ENCODE measurements around the gene MYO16.

Gene MYO16

DNA sequence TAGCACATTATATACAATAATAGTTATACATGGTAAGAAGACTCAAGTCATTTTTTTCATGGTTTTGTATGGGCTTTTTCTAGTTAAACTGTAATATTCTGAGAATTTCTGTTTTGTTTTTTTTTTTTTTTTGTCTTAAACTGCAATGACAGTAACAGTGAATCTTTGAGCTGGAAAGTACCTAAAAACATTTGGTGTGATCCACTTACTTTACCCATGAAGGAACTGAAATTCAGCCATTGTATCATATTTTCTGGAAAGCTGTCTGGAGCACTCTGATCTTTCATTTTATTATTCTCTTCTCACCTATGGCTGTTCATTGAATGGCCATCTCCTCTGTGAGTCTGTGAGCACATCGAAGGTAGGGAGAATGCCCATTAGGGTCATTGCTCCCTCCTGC is 37.8 kb downstream of the MYO16 start:
- DNase-seq: no peak

DNA sequence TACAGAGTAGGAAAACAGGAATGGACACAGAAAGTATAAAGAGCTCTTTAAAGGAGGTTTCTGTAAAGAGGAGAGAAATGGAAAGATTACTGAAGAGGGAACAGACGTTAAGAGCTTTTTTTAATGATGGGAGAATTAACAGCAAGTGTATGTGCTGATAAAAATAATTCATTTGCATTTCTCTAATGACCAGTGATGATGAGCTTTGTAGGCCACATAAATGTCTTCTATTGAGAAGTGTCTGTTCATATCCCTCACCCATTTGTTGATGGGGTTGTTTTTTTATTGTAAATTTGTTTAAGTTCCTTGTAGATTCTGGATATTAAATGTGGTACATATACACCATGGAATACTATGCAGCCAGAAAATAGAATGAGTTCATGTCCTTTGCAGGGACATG is 40.0 kb downstream of the MYO16 start:
- DNase-seq: no peak

DNA sequence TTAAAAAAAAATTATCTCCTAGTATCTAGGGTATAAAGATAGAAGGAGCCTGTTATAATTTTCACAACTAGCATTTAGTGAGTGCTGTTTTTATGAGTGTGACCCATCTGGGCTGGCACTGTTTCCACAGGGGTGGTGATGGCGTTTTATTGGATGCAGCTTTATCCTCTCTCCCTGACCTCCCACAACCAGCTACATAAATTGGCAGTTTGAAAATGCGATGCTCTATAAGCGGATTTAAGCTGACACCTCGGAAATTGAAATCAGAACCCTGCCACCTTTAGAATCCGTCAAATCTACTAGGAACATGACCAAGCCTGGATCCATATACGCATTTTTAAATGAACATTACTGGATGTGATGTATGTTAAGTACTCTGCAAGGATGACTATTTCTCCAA is 44.9 kb downstream of the MYO16 start:
- DNase-seq: no peak

DNA sequence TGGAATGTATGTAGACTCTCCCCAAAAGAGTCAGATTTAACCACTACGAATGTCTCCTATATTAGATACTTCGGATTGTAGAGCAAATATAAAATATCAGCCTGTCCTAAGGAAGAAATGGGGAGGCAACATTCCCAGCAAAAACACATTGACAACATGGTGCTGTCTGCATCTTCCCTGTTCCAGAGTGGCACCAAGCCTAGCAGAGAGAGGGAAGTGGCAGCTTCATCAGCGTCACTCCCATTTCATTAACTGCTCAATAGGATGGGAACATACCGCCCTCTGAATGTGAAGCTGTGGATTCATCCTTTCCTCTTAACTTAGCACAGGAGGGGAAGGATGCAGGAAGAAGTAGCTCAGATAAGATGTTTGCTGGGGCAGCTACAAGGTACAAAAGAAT is 45.4 kb downstream of the MYO16 start:
- no peak for DNase-seq

DNA sequence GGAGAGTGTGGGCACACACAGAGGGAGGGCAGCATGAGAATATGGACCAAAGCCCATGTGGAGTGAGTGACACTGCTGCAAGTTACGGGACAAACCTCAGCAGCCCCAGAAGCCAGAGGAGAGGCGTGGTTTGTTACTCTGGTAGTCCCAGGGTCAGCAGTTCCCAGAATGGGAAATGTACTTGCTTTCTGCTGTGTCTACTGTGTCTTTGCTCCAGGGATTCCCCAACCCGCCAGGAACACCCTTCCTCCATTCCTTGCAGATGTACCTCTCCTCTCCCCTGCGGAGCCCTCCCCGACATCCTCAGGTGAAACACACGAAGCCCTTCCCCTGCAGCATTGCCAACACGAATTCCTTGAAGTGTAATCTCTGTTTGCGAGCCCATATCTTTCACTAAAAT is 47.2 kb downstream of the MYO16 start:
- no peak for DNase-seq

DNA sequence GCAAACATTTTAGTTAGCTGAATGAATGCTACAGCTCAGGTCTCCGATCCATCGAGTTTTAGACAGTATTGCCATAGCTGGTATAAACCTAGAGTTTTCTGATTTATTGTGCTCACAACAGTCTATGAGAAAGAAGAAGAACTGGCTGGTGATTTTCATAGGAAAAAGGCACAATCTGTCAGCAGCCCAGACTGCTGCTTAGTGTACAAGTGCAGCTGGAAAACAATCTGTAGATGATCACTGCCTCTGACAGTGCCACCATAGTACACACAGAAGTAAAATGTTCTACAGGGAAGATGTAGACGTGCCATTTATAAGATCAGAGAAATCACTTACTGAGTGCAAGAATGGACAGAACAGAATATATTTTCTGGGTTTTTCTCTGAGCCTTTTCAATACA is 48.4 kb downstream of the MYO16 start:
- DNase-seq: no peak

DNA sequence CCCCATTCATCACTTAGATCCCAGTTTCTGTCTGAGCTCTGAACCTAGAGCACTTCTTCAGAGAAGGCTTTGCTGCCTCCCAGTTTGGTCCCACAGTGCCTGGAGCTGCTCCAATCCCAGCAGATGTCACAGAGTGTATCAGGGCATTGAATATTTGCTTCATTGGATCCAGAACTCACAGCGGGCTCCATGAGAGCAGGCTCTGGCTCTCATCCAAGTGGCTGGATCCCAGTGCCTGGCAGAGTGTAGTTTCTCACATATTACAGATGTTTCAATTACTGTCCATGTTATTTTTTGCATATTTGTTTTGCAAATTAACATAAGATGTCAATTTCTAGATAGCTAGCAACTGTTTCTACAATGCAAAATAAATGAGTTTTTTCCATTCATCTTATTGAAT is 50.6 kb downstream of the MYO16 start:
- DNase-seq: no peak

DNA sequence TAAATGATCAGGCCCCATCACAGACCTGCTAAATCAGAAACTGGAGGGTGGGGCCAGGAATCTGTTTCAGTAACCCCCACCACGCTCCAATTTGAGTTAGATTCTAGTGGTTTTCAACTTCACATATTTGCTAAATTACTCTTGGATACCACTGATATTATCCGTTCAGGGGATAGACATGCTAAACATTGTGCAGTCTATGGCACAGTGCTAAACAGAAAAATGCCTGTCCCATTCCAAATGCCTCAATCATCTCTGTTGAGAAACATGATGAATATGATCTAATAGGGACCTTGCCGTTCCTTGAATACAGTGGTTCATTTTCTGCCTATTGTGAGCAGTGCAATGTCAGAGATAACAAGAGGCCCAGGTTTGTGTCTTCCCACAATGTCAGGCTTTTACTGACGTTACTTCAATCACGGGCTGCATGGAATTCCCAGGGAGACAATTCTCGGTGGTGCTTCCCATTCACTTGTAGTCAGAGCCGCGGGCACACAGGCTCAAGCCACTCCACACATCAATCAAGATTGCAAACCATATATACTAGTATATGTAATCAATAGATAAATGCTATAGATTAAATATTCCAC is 52.7 kb downstream of the MYO16 start:
- no peak for DNase-seq

DNA sequence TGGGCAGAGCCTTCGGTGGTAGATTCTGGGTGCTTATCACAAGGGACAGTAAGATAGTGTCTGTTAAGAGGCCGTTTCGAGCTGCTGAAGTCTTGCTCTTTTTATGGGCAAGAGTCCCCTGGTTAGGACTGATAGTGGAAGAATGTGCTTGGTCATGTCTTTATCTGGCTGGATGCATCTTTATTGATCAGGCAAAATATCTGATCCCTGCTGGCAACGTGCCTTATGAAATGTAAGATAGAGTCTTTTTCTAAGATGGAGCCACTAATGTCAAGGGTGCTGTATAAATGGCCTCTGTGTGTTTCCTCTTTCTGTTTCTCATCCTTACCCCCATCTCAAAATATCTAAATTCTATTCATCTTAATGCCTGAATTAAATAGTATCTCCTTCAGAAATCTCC is 53.3 kb downstream of the MYO16 start:
- no peak for DNase-seq

DNA sequence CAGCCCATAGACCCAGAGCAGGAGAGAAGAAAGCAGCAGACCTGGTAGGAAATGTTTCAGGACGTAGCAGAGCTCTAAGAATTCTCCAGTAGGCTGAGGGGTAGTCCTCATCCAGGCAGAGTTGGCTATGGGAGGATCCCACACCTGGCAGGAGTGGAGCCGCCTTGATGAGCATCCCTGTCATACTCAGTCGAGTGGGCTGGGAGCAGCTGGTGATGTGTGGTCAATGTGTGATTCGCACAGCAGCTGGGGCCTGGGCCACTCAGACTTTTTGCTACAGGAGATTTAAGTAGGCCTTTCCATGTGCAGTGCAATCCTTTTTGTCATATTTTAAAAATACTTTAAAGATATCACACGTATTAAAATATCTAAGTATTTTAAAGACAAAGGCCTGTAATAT is 56.6 kb downstream of the MYO16 start:
- no peak for DNase-seq

DNA sequence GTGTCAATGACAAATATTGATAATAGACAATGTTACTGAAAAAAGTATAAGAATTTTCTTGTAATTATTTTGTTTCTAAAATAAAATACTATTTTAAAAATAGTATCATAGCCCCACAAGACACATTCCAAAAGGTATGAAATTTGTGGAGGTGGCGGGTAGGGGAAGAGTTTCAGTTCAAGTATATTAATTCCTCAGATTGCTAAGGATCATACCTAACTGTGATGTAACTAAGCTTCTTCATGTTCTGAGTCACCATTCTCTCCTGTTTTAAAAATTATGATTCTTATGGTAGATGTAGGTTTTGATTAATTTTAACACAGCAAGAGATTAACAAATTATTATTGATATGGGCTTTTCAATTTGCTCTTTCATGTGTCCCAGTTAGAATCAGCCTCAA is 61.3 kb downstream of the MYO16 start:
- DNase-seq: no peak

DNA sequence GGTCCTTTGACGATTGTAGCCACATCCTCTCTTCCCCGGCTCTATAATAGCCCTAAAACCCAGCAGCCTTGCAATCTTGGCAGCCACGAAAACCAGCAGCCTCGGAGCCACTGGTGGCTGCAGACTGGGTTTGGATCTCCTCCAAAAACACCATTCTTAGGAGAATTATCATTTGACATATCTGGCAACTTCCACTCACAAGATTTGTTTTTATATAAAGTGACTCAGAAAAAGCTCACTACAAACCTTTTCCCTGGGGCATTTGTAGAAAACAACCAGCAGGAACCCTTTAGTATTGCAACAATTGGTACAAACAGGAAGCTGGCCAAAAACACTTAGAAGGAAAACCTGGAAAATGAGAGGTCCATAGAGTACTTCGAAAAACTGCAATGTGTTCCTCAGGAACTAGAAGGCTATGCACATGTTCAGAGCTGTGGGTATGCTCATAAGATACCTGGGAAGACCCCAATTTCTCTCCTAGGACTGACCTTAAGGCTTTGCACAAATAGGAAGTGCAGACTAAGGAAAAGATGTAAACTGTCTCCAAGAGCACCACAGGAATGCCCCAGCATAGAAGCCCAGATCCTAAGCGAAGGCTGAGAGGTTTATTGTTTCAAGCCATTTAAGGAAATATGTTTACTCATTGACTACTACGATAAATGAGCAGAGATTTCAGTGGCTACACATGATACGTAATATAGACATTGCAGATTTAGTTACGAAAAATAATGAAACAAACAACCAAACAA is 71.2 kb downstream of the MYO16 start:
- DNase-seq: no peak

DNA sequence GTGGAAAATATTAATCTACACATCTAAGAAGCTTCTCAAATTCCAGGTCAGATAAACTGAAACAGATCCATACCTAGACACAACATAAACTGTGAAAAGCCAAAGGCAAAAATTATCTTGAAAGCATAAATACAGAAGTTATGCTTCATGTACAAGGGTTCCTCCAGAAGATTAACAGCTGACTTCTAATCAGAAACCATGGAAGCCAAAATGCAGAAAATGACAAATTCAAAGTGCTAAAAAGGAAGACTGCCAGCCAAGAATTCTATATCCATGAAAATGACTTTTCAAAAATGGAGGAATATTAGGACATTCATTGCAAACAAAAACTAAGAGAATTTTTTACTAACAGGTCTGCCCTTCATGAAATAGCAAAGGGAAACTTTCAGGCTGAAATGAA is 72.8 kb downstream of the MYO16 start:
- no peak for DNase-seq

DNA sequence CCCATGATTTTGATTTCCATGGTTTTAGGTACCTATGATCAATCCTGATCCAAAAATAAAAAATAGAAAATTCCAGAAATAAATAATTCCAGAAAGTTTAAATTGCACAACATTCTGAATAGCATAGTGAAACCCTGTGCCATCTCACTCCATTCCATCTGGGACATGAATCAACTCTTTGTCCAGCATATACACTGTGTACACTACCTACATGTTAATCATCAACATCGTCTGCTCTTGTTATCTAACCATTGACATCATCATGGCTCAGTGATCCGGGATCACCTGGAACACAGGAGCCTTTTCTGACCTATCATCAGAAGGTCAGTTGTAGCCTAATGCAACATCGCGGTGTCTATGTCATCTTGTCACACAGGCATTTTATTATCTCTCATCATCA is 75.6 kb downstream of the MYO16 start:
- DNase-seq: no peak

DNA sequence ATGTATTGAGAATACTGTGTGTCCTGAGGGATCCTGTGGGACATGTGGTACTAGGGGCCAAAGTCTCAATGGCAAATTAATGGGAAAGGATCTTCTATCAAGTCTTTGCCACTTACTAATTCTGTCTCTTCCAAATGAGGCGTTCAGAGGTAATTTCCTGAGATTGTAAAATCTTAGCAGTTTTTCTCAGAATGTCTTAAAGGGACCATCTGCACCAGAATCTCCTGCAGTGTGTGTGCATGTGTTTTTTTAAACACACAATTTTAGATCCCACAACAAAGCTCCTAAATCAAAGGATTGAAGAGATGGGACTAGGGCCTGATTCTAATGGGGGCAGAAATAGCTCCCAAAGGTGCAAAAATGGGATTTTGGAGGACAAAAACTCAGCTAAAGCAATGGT is 78.2 kb downstream of the MYO16 start:
- DNase-seq: no peak

DNA sequence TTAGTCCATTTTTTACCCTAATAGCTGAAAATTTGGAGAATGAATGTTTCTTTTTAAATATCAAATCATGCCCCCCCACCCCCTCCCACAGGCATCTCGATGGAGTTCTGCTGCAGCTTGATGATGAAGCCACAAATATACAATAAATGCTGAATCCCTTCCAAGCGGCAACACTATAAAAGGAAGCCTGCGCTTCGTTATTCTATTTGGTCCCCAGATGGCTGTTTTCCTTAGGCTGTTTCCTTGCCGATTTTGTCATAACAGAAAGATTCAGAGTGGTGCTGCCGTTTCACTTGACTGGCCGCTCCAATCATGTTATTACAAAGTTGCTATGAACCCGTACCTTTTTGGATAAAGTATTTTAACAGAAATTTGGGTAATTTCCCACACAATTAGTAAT is 79.5 kb downstream of the MYO16 start:
- no peak for DNase-seq

DNA sequence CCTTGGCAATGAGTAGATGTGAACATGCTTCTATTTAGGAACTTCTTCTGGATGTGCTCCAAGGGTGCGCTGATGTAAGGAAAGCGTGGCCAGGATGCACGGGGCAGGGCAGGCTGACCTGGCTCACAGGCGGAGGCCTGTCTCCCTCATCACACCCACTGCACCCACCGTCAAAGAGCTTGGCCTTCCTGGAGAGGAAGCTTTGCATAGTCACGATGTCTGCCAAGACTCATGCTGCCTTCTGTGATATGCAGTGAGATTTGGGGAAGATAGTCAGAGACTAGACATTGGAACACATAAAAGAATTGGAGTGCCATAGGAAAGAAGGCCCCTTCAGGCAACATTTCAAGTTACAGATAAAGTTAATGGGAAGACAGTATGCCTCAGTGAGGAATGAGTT is 82.0 kb downstream of the MYO16 start:
- DNase-seq: no peak

DNA sequence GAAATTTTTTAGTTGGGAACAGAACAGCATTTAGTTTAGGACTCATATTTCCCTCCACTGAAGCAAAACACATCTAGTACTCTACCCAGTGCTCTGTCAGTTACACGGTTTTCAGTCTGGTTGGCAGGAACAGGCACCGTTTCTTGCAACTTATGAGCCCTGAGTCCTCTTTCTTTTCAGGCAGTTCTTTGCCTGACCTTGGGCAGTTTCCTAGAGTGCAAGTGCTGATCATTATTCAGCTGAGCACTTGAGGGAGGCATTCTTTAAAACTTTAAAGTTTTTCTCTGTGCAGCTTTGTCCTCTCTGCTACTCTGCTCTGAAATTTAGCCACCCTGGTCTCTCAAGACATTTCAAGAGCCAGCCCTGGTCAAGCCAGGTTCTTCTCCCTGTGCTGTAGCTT is 96.1 kb downstream of the MYO16 start:
- DNase-seq: no peak

DNA sequence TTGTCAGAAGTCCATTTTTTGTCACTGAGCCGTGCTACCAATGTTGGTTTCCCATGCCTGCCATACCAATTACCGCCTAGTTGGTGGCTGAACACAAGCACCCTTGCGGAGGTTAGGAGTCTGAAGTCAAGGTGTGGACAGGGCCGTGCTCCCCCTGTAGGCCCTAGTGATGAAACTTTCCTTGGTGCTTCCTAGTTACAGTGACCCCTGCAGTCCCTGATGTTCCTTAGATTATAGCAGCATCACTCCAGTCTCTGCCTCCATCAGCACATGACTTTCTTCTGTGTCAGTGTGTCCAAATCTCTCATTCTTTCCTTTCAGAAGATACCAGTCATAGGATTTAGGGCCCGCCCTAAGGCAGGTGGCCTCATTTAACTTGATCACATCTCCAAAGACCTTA is 99.0 kb downstream of the MYO16 start:
- no peak for DNase-seq

DNA sequence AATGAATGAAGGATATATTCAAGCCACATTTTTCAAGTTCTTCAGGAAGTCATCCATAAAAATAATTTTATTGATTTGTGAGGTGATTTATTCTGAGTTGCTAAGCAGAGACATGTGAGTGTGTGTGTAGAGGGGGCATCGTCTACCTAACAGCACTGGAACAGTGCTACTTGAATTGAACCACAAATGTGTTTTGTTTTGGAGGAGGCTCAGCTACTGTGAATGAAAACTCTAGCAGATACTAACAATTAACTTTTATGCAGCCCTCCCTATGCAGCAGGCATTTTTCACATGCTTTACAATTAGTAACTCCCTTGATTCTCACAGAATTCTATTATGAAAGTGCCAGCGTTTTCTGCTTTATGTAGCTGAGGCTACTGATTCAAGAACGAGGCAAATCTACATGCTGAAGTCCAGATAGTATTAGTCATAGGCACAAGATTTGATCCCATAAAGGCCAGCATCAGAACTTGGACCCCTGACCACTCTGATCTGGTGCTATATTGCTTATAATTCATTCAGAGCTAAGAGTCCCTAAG is 103.7 kb downstream of the MYO16 start:
- DNase-seq: no peak

DNA sequence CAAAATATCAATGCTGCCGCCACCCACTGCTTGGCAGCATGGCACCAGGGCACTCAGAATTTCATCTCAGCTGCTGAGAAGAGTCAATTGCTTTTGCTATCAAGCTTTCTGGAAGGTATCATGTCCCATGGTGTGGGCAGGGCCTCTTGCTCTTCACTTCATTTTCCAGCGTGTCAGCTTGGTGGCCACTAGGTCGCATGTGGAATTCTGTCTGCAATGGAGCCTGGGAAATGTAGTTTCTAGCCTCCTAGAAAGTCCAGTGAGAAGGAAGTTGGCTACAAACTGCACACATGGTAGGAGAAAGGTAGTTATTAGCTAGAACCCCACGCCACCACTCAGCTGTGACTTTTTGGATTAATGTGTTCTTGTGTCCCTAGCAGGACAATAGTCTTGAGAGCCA is 105.3 kb downstream of the MYO16 start:
- no peak for DNase-seq

DNA sequence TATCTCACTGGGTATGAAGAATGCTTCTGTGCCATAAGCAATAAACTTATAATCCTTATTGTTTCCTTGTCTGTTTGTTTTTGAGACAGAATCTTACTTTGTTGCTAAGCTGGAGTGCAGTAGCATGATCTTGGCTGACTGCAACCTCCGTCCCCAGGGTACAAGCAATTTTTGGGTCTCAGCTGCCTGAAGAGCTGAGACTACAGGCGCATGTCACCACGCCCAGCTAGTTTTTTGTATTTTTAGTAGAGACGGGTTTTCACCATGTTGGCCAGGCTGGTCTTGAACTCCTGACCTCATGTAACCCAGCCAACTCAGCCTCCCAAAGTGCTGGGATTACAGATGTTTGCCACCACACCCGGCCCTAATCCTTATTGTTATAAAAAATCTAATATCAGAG is 112.5 kb downstream of the MYO16 start:
- no peak for DNase-seq

DNA sequence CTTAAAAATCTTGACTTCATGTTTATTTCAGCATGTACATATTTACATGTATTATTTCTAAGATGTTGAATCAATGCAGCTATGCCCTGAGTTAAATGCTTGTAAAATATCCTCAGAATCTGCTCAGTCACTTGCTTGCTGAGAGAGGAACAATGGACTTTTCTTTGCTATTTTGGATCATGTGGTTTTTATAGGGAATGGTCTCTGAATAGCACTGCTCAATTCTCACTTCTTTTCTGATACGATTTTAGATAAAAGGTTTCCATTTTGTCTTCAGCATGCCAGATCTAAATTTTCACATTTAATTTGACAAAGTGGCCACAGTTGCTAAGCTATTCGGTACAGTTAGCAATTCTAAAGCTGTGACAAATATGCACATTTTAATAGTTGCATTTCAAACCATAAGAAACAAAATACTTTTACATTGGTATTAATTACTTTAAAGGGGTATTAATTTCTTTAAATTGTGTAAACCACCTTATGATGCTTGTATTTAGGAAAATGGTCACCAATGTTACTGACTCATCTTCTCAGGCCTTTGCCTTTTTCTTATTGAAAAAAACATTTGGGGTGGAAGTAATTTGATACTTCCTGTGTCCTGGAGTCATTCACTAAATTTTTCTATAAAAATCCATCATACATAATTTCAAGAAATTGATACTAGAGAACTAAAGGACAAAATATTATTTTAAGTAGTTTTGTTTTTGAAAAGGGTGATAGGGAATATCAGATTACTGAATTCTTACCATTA is 113.5 kb downstream of the MYO16 start:
- DNase-seq: no peak

DNA sequence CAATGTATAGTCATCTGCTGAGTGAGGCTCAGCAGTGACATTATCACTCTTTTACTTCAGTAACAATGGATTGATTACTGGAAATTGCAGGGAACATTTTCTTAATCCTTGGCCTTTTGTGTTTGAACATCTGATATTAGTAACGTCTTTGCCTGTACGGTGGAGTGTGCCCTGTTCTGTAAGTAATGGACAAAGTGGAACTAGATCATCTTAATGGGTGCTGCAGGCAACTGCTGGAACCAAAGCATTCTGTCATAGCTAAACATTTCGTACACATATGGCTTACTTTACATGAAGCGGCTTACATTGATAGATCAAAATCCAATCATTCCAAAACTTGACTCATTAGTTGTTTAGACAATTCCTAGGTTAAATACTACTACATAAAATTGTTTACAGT is 114.1 kb downstream of the MYO16 start:
- no peak for DNase-seq
